ENCODE results near the gene FHL3. TPM values are rescaled to one million over a fixed set of nuclear protein-coding genes. Genes with fewer than 3 reads are reported as not detected.

The FHL3 gene
- total and polyA plus RNA-seq, 11 donors, result 4.6 to 27.0 (median 11.8) TPM

GRCh38 chr1:38006008-38006828 lies 904 bp upstream of the FHL3 start:
- no peak for TF ChIP-seq POLR2A (IDR thresholded peaks at IDR 0.05)
- TF ChIP-seq CTCF (IDR thresholded peaks at IDR 0.05), result no peak
- DNase-seq, result peak; percentile 64 to 86 (median 72)
- Histone ChIP-seq H3K9me3 (no peaks in the 10 kb centered on the region), H3K4me3 (peak overlapping the region in 11 of 12 donors; percentile 53 to 94 (median 66)), H3K27ac (peak overlapping the region; percentile 60 to 95 (median 82)), H3K36me3 (no peaks in the 10 kb centered on the region), H3K4me1 (peaks cover 3 to 54% (median 29%) of the 10 kb centered on the region in 12 donors), H3K27me3 (no peaks in the 10 kb centered on the region)
- WGBS, 4 donors, result 46 to 57% (median 50%) methylated on average over 10 to 12 of the region's 12 CpGs
- peak; percentile 35 to 69 (median 56) for ATAC-seq
- intact Hi-C loops (cut with DNase I), result no loop called here

- peak overlapping the region; percentile 51 to 94 (median 66) for H3K4me3 ChIP-seq
- TF ChIP-seq POLR2A (IDR thresholded peaks at IDR 0.05) (no peak), CTCF (IDR thresholded peaks at IDR 0.05) (no peak)
- DNase-seq (peak in 1 of 5 donors; percentile 35), ATAC-seq (no peak)
- no peaks in the 10 kb centered on the region for H3K9me3 ChIP-seq
- intact Hi-C loops (cut with DNase I), result no loop called here
- H3K4me1 ChIP-seq, result peaks cover 10 to 71% (median 46%) of the 10 kb centered on the region in 12 donors
- no peaks in the 10 kb centered on the region for H3K36me3 ChIP-seq
- WGBS, 4 donors, result 14 to 17% (median 15%) methylated on average over 24 to 26 of the region's 26 CpGs
- H3K27ac ChIP-seq, result peak overlapping the region; percentile 66 to 95 (median 82)
- H3K27me3 ChIP-seq, result no peaks in the 10 kb centered on the region
Measured at GRCh38 chr1:38004284-38005108, 818 bp downstream of the FHL3 start.

- Histone ChIP-seq H3K4me3 (peak overlapping the region; percentile 51 to 94 (median 66)), H3K4me1 (peaks cover 14 to 78% (median 56%) of the 10 kb centered on the region in 12 donors), H3K27ac (peak overlapping the region; percentile 66 to 95 (median 82)), H3K36me3 (peaks cover 0 to 5% (median 1%) of the 10 kb centered on the region in 9 donors), H3K27me3 (no peaks in the 10 kb centered on the region), H3K9me3 (no peaks in the 10 kb centered on the region)
- TF ChIP-seq CTCF (IDR thresholded peaks at IDR 0.05) (no peak), POLR2A (IDR thresholded peaks at IDR 0.05) (no peak)
- WGBS, 4 donors, result 72 to 79% (median 73%) methylated on average over 7 to 8 of the region's 8 CpGs
- intact Hi-C loops (cut with DNase I), result no loop called here
- ATAC-seq, result no peak
- DNase-seq, result no peak
Measured at GRCh38 chr1:38003261-38004250, 1.8 kb downstream of the FHL3 start.

Data from heart left ventricle (tissue), 16 donors.